Spinal cord (tissue), 10 donors: ENCODE data around the gene DESI2. TPM values are rescaled to one million over a fixed set of nuclear protein-coding genes. Genes with fewer than 3 reads are reported as not detected.

ENCODE experiments used
- DNase-seq, 6 donors: peaks; one replicate each; pipeline versions ENCODE4 v3.0.0 to v3.0.0-alpha.2; 2013 to 2015; ENCODE audit warnings: low spot score in 6 of 6, low read depth in 4 of 6
- H3K27ac ChIP-seq: one replicate; pipeline ENCODE4 v1.5.1; 2013; ENCODE audit warnings: low read depth, low read length, control low read depth
- H3K27me3 ChIP-seq: one replicate; pipeline ENCODE4 v1.6.1; 2013; ENCODE audit warnings: low read length; ENCODE audit not compliant: control insufficient read depth, insufficient read depth
- H3K36me3 ChIP-seq: one replicate; pipeline ENCODE4 v1.6.1; 2013; ENCODE audit warnings: low read length; ENCODE audit not compliant: control insufficient read depth, insufficient read depth
- H3K4me1 ChIP-seq: one replicate; pipeline ENCODE4 v1.6.1; 2013; ENCODE audit warnings: low read length; ENCODE audit not compliant: control insufficient read depth, insufficient read depth
- H3K4me3 ChIP-seq: one replicate; pipeline ENCODE4 v1.5.1; 2013; ENCODE audit warnings: low read depth, low read length, control low read depth
- H3K9me3 ChIP-seq: one replicate; pipeline ENCODE4 v1.6.1; 2013; ENCODE audit warnings: low read length; ENCODE audit not compliant: control insufficient read depth, insufficient read depth
- WGBS: methylation state at CpG from one replicate; pipeline ENCODE4 v1.1.5; 2013; ENCODE audit warnings: missing lambda C conversion rate; ENCODE audit not compliant: insufficient coverage; 5-methylcytosine and 5-hydroxymethylcytosine counted together
- polyA plus RNA-seq, 2 donors: library from polyadenylated mRNA; unstranded; fragments of 120-200 nt; gene quantifications; one replicate each; pipeline ENCODE4 v1.2.1, GENCODE V29; 2013; ENCODE audit not compliant: insufficient read length in 2 of 2
- total RNA-seq, 2 donors: library from RNA; depleted of rRNA in 1 of 2; stranded (reverse); fragments of 120-200 nt in 1 of 2; fragments of >200 nt in 1 of 2; gene quantifications; one replicate each; pipeline versions ENCODE4 v1.2.3 to v1.2.4, GENCODE V29; 2013 to 2014
- donor health status: healthy.

DESI2 gene
- total and polyA plus RNA-seq, 4 donors: 31.9 to 51.8 (median 41.4) TPM

- no peaks in the 10 kb centered on the region for H3K36me3 ChIP-seq
- H3K4me1 ChIP-seq: no peaks in the 10 kb centered on the region
- no peak overlapping the region for H3K4me3 ChIP-seq
- 91% methylated on average over 6 of the region's 7 CpGs for WGBS
- DNase-seq: no peak
- H3K27me3 ChIP-seq: no peaks in the 10 kb centered on the region
- no peak overlapping the region for H3K27ac ChIP-seq
- H3K9me3 ChIP-seq: no peaks in the 10 kb centered on the region
Observed at GRCh38 chr1:244712669-244713068, 59.7 kb downstream of the DESI2 start.

- no peaks in the 10 kb centered on the region for H3K4me1 ChIP-seq
- no peaks in the 10 kb centered on the region for H3K9me3 ChIP-seq
- H3K36me3 ChIP-seq: no peaks in the 10 kb centered on the region
- 94% methylated on average over 3 of the region's 8 CpGs for WGBS
- H3K4me3 ChIP-seq: no peak overlapping the region
- no peak for DNase-seq
- no peaks in the 10 kb centered on the region for H3K27me3 ChIP-seq
- H3K27ac ChIP-seq: no peak overlapping the region
Observed at GRCh38 chr1:244713332-244713731, 60.4 kb downstream of the DESI2 start.

- WGBS: 72% methylated on average over 3 of the region's 11 CpGs
Observed at GRCh38 chr1:244727871-244728474, 75.0 kb downstream of the DESI2 start.

GRCh38 chr1:244730153-244730933 is 77.4 kb downstream of the DESI2 start:
- WGBS: under 1% methylated on average over 93 of the region's 94 CpGs
- peak overlapping the region; percentile 50 for H3K4me3 ChIP-seq
- DNase-seq: peak in 5 of 6 donors; percentile 15 to 78 (median 33)
- H3K36me3 ChIP-seq: no peaks in the 10 kb centered on the region
- H3K27ac ChIP-seq: peak overlapping the region; percentile 40
- H3K9me3 ChIP-seq: no peaks in the 10 kb centered on the region
- H3K4me1 ChIP-seq: peaks cover 18% of the 10 kb centered on the region
- no peaks in the 10 kb centered on the region for H3K27me3 ChIP-seq

More at GRCh38 chr1:244727871-244728474, 75.0 kb downstream of the DESI2 start:
- H3K27me3 ChIP-seq: no peaks in the 10 kb centered on the region
- no peaks in the 10 kb centered on the region for H3K9me3 ChIP-seq
- H3K4me3 ChIP-seq: no peak overlapping the region
- peaks cover 18% of the 10 kb centered on the region for H3K4me1 ChIP-seq
- H3K36me3 ChIP-seq: no peaks in the 10 kb centered on the region
- DNase-seq: no peak
- no peak overlapping the region for H3K27ac ChIP-seq

DNA sequence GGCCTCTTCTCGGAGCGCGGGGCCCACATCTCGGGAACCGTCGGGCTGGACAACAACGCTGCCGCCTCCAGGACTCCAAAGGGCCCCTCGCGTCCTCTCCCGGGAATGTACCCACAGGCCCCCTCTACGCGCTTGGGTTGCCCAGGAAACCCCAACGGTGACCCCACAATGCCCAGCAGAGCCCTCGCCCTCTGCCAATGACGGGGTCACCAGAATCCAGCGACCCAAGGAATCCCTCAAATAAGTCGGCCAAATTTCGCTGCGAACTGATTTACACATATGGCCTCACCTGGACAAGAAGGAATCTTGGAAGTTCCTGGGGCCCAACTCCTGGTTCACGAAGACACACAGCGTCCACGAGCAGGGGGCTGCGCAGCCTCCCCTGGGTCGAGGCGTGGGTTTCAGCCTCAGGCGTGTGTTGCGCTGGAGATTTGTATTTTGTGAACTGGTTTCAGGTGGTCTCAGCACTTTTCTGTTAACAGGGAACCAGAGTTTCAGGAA is 78.1 kb downstream of the DESI2 start:
- DNase-seq: peak in 3 of 6 donors; percentile 2 to 22 (median 4)
- H3K36me3 ChIP-seq: no peaks in the 10 kb centered on the region
- no peak overlapping the region for H3K27ac ChIP-seq
- no peaks in the 10 kb centered on the region for H3K9me3 ChIP-seq
- H3K27me3 ChIP-seq: no peaks in the 10 kb centered on the region
- H3K4me3 ChIP-seq: peak overlapping the region; percentile 27
- 31% methylated on average over 26 of the region's 28 CpGs for WGBS
- peaks cover 18% of the 10 kb centered on the region for H3K4me1 ChIP-seq

DNA sequence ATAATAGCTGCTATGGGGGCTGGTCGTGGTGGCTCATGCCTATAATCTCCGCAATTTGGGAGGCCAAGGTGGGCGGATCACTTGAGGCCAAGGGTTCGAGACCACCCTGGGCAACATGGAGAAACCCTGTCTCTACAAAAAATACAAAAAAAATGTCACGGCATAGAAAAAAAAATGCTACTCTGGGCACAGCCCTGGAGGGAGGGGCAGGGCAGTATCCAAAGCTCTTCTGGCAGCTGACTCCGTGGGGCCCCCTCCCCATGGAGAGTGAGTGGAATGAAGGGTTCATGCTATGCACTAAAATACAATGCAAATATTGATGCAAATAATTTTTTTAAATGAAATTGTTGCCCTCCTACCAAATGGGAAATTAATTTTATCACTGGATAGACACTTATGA is 78.7 kb downstream of the DESI2 start:
- no peak for DNase-seq
- no peak overlapping the region for H3K27ac ChIP-seq
- no peaks in the 10 kb centered on the region for H3K36me3 ChIP-seq
- H3K4me1 ChIP-seq: peaks cover 18% of the 10 kb centered on the region
- H3K4me3 ChIP-seq: no peak overlapping the region
- no peaks in the 10 kb centered on the region for H3K27me3 ChIP-seq
- 95% methylated on average over 4 of the region's 6 CpGs for WGBS
- H3K9me3 ChIP-seq: no peaks in the 10 kb centered on the region

- WGBS: 94% methylated on average over 12 of the region's 15 CpGs
Observed at GRCh38 chr1:244732851-244733450, 80.0 kb downstream of the DESI2 start.

DNA sequence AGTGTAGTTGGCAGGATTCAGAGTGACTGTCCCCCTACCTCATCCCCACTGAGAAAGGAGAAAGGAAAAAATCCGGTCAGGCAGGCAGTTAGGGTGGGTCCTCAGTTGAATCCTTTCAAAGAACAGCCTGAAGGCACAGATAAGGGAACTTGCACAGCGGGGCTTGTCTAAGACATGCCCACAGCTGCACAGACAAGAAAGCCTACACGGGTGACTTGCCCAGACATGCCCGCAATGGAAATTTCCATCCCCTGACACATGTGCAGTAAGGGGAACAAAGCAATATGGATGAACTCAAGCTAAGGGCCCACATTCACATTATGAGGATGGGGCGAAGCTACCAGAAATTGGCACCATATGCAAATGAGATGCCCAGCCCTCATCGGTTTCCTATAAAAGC is 82.5 kb downstream of the DESI2 start:
- Histone ChIP-seq H3K36me3 (no peaks in the 10 kb centered on the region), H3K27ac (no peak overlapping the region), H3K9me3 (no peaks in the 10 kb centered on the region), H3K4me3 (no peak overlapping the region), H3K4me1 (peaks cover 5% of the 10 kb centered on the region), H3K27me3 (no peaks in the 10 kb centered on the region)
- 78% methylated on average over 3 of the region's 6 CpGs for WGBS
- DNase-seq: no peak

More at GRCh38 chr1:244732851-244733450, 80.0 kb downstream of the DESI2 start:
- Histone ChIP-seq H3K4me1 (peaks cover 18% of the 10 kb centered on the region), H3K9me3 (no peaks in the 10 kb centered on the region), H3K27me3 (no peaks in the 10 kb centered on the region), H3K4me3 (no peak overlapping the region), H3K36me3 (no peaks in the 10 kb centered on the region), H3K27ac (no peak overlapping the region)
- DNase-seq: no peak

DNA sequence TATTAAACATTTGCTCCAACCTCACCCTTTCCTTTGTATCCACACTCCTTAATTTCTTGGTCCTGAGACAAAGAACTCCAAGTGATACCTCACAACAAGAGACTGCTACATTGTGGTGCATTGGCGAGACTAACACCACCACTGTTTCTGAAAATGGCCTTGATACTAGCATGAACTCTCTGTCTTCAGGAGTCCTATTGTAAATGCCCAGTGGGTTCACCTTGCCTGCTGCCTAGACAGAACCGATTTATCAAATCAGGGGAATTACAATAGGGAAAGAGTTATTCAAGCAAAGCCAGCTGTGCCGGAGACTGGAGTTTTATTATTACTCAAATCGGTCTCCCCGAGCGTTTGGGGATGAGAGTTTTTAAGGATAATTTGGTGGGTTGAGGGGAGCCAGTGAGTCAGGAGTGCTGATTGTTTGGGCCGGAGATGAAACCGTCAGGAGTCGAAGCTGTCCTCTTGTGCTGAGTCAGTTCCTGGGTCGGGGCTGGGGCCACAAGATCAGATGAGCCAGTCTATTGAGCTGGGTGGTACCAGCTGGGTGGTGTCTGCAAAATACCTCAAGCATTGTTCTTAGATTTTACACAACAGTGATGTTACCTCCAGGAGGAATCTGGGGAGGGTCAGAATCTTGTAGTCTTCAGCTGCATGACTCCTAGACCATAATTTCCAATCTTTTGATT is 83.1 kb downstream of the DESI2 start:
- 74% methylated on average over 9 of the region's 10 CpGs for WGBS

More for the DNA sequence above, 83.1 kb downstream of the DESI2 start:
- H3K4me1 ChIP-seq: peaks cover 2% of the 10 kb centered on the region
- H3K27ac ChIP-seq: no peak overlapping the region
- DNase-seq: no peak
- H3K9me3 ChIP-seq: no peaks in the 10 kb centered on the region
- no peaks in the 10 kb centered on the region for H3K36me3 ChIP-seq
- no peak overlapping the region for H3K4me3 ChIP-seq
- no peaks in the 10 kb centered on the region for H3K27me3 ChIP-seq
